Endothelial cell (in vitro differentiated cells): ENCODE measurements around the gene SELP. TPM values are rescaled to one million over a fixed set of nuclear protein-coding genes. Genes with fewer than 3 reads are reported as not detected.

Source experiments
- DNase-seq: peaks from one replicate; pipeline ENCODE4 v3.0.0; 2021; ENCODE audit warnings: low spot score
- H3K27ac Mint-ChIP-seq: one replicate; pipeline ENCODE4 v1.8.0; 2021; ENCODE audit warnings: mixed read lengths, inconsistent platforms; ENCODE audit not compliant: unreplicated experiment
- H3K27me3 Mint-ChIP-seq: one replicate; pipeline ENCODE4 v1.8.0; 2021; ENCODE audit warnings: mild to moderate bottlenecking, moderate library complexity, mixed read lengths, inconsistent platforms; ENCODE audit not compliant: unreplicated experiment
- H3K36me3 Mint-ChIP-seq: one replicate; pipeline ENCODE4 v1.8.0; 2021; ENCODE audit warnings: mild to moderate bottlenecking, low read depth, mixed read lengths, inconsistent platforms; ENCODE audit not compliant: unreplicated experiment
- H3K4me1 Mint-ChIP-seq: one replicate; pipeline ENCODE4 v1.8.0; 2021; ENCODE audit warnings: mild to moderate bottlenecking, mixed read lengths, inconsistent platforms; ENCODE audit not compliant: unreplicated experiment
- H3K4me3 Mint-ChIP-seq: one replicate; pipeline ENCODE4 v1.8.0; 2021; ENCODE audit warnings: mild to moderate bottlenecking, mixed read lengths, inconsistent platforms; ENCODE audit not compliant: unreplicated experiment
- H3K9me3 Mint-ChIP-seq: one replicate; pipeline ENCODE4 v1.8.0; 2021; ENCODE audit warnings: mixed read lengths, inconsistent platforms; ENCODE audit not compliant: unreplicated experiment
- CTCF ChIP-seq: fragments of 200-600 bp; sonication (generic); IDR thresholded peaks from one replicate; pipeline ENCODE4 v1.5.0; 2021; ENCODE audit warnings: antibody characterized with exemption; ENCODE audit not compliant: unreplicated experiment
- total RNA-seq: library from RNA; stranded (reverse); fragmentation: NEBNext Ultra II Directional; extraction: Animal tissue kit (Norgen Biotek cat#: 25700); gene quantifications from one replicate; pipeline ENCODE4 v1.2.1, GENCODE V29; 2021; ENCODE audit not compliant: unreplicated experiment

SELP gene
- total RNA-seq, 1 donor from 2014 or later = 0.21 TPM

GRCh38 chr1:169590932-169591331 is 39.0 kb downstream of the SELP start:
- no peak for TF ChIP-seq CTCF
- no peaks in the 10 kb centered on the region for H3K36me3 Mint-ChIP-seq

GRCh38 chr1:169588785-169589485 is 41.0 kb downstream of the SELP start:
- no peak for TF ChIP-seq CTCF
- Mint-ChIP-seq H3K27me3 (peaks cover 2% of the 10 kb centered on the region), H3K27ac (no peak overlapping the region), H3K4me3 (no peak overlapping the region), H3K4me1 (peaks cover 4% of the 10 kb centered on the region), H3K36me3 (no peaks in the 10 kb centered on the region), H3K9me3 (no peaks in the 10 kb centered on the region)
- DNase-seq = no peak

More at GRCh38 chr1:169590932-169591331, 39.0 kb downstream of the SELP start:
- H3K9me3 Mint-ChIP-seq = no peaks in the 10 kb centered on the region
- no peak overlapping the region for H3K4me3 Mint-ChIP-seq
- H3K27ac Mint-ChIP-seq = no peak overlapping the region
- peaks cover 2% of the 10 kb centered on the region for H3K27me3 Mint-ChIP-seq
- H3K4me1 Mint-ChIP-seq = peaks cover 4% of the 10 kb centered on the region
- no peak for DNase-seq

- no peak for DNase-seq
- Mint-ChIP-seq H3K4me1 (peaks cover 4% of the 10 kb centered on the region), H3K4me3 (no peak overlapping the region), H3K36me3 (no peaks in the 10 kb centered on the region), H3K27me3 (peaks cover 2% of the 10 kb centered on the region), H3K9me3 (no peaks in the 10 kb centered on the region), H3K27ac (no peak overlapping the region)
- TF ChIP-seq CTCF = no peak
Observed at GRCh38 chr1:169588112-169588511, 41.8 kb downstream of the SELP start.

- TF ChIP-seq CTCF = peak; percentile 20
- H3K27ac Mint-ChIP-seq = no peak within 1 kb of the TSS
- H3K27me3 Mint-ChIP-seq = no peaks in the 10 kb centered on the region
Observed at GRCh38 chr1:169586395-169587255, 43.3 kb downstream of the SELP start, which contains the start of gene F5. TSS of gene F5 (minus strand) at chr1:169586481. CDS start at chr1:169586386, 95 bp downstream.

GRCh38 chr1:169586067-169586394 is 43.9 kb downstream of the SELP start:
- H3K4me1 Mint-ChIP-seq = peaks cover 4% of the 10 kb centered on the region
- H3K27ac Mint-ChIP-seq = no peak overlapping the region
- H3K4me3 Mint-ChIP-seq = no peak overlapping the region
- DNase-seq = no peak
- H3K27me3 Mint-ChIP-seq = no peaks in the 10 kb centered on the region
- H3K36me3 Mint-ChIP-seq = no peaks in the 10 kb centered on the region
- no peaks in the 10 kb centered on the region for H3K9me3 Mint-ChIP-seq
- no peak for TF ChIP-seq CTCF

More at GRCh38 chr1:169586395-169587255, 43.3 kb downstream of the SELP start, which contains the start of gene F5:
- no peak within 1 kb of the TSS for H3K4me3 Mint-ChIP-seq
- peak; percentile 74 for DNase-seq
- H3K9me3 Mint-ChIP-seq = no peaks in the 10 kb centered on the region
- no peaks in the 10 kb centered on the region for H3K36me3 Mint-ChIP-seq
- peaks cover 4% of the 10 kb centered on the region for H3K4me1 Mint-ChIP-seq
